Neural crest cell (in vitro differentiated cells): ENCODE results near the gene ERH. TPM values are rescaled to one million over a fixed set of nuclear protein-coding genes. Genes with fewer than 3 reads are reported as not detected.

Source experiments
- DNase-seq: peaks from one replicate; pipeline ENCODE4 v3.0.0; 2021; ENCODE audit warnings: low read depth, mixed read lengths, low spot score
- H3K27ac Mint-ChIP-seq: one replicate; pipeline ENCODE4 v1.8.0; 2021; ENCODE audit warnings: mild to moderate bottlenecking, mixed read lengths; ENCODE audit not compliant: unreplicated experiment
- H3K27me3 Mint-ChIP-seq: 2 replicates; pipeline ENCODE4 v1.8.0; 2021; ENCODE audit warnings: low read depth, mild to moderate bottlenecking, mixed read lengths
- H3K36me3 Mint-ChIP-seq: 2 replicates; pipeline ENCODE4 v1.8.0; 2021; ENCODE audit warnings: low read depth, mild to moderate bottlenecking, mixed read lengths
- H3K4me1 Mint-ChIP-seq: 2 replicates; pipeline ENCODE4 v1.8.0; 2021; ENCODE audit warnings: mixed read lengths
- H3K4me3 Mint-ChIP-seq: one replicate; pipeline ENCODE4 v1.8.0; 2021; ENCODE audit warnings: mild to moderate bottlenecking, mixed read lengths
- H3K9me3 Mint-ChIP-seq: 2 replicates; pipeline ENCODE4 v1.8.0; 2021; ENCODE audit warnings: mixed read lengths
- CTCF ChIP-seq: fragments of 200-600 bp; sonication (generic); conservative IDR thresholded peaks from 2 replicates; pipeline ENCODE4 v1.5.0; 2021; ENCODE audit warnings: antibody characterized with exemption, mild to moderate bottlenecking
- total RNA-seq: library from RNA; stranded (reverse); gene quantifications from 2 replicates; pipeline ENCODE4 v1.2.1, GENCODE V29; 2021

The ERH gene
- total RNA-seq, 1 donor from 2014 or later, result 456 TPM

- TF ChIP-seq CTCF, result no peak
- no peak overlapping the region for H3K4me3 Mint-ChIP-seq
- H3K9me3 Mint-ChIP-seq, result no peaks in the 10 kb centered on the region
- H3K27ac Mint-ChIP-seq, result no peak overlapping the region
- no peak for DNase-seq
- no peaks in the 10 kb centered on the region for H3K27me3 Mint-ChIP-seq
- peaks cover 14% of the 10 kb centered on the region for H3K4me1 Mint-ChIP-seq
- no peaks in the 10 kb centered on the region for H3K36me3 Mint-ChIP-seq
These were observed 42.4 kb downstream of the ERH start for GRCh38 chr14:69355607-69356281.

- Mint-ChIP-seq H3K27me3 (no peaks in the 10 kb centered on the region), H3K4me1 (peaks cover 14% of the 10 kb centered on the region), H3K4me3 (no peak overlapping the region), H3K27ac (no peak overlapping the region), H3K36me3 (no peaks in the 10 kb centered on the region), H3K9me3 (no peaks in the 10 kb centered on the region)
- no peak for DNase-seq
- TF ChIP-seq CTCF, result no peak
These were observed 42.9 kb downstream of the ERH start for GRCh38 chr14:69355154-69355597.

- Mint-ChIP-seq H3K9me3 (no peaks in the 10 kb centered on the region), H3K27me3 (no peaks in the 10 kb centered on the region), H3K27ac (peak overlapping the region; percentile 89), H3K4me3 (no peak overlapping the region), H3K36me3 (no peaks in the 10 kb centered on the region), H3K4me1 (peaks cover 14% of the 10 kb centered on the region)
- DNase-seq, result no peak
- no peak for TF ChIP-seq CTCF
These were observed 43.5 kb downstream of the ERH start for GRCh38 chr14:69354383-69355153.

- TF ChIP-seq CTCF, result no peak
- no peak overlapping the region for H3K4me3 Mint-ChIP-seq
- no peaks in the 10 kb centered on the region for H3K36me3 Mint-ChIP-seq
- peak overlapping the region; percentile 84 for H3K27ac Mint-ChIP-seq
- no peaks in the 10 kb centered on the region for H3K27me3 Mint-ChIP-seq
- H3K9me3 Mint-ChIP-seq, result no peaks in the 10 kb centered on the region
- DNase-seq, result no peak
- H3K4me1 Mint-ChIP-seq, result peaks cover 14% of the 10 kb centered on the region
These were observed 44.9 kb downstream of the ERH start for GRCh38 chr14:69353168-69353567.

GRCh38 chr14:69351911-69352310 lies 46.2 kb downstream of the ERH start:
- Mint-ChIP-seq H3K9me3 (no peaks in the 10 kb centered on the region), H3K27ac (no peak overlapping the region), H3K4me1 (peaks cover 14% of the 10 kb centered on the region), H3K27me3 (no peaks in the 10 kb centered on the region), H3K36me3 (no peaks in the 10 kb centered on the region), H3K4me3 (no peak overlapping the region)
- no peak for TF ChIP-seq CTCF
- DNase-seq, result no peak
